ENCODE measurements around the gene TRIM4. TPM values are rescaled to one million over a fixed set of nuclear protein-coding genes. Genes with fewer than 3 reads are reported as not detected.

The TRIM4 gene
- total RNA-seq, 1 donor from 2014 or later, result 24.0 TPM

DNA sequence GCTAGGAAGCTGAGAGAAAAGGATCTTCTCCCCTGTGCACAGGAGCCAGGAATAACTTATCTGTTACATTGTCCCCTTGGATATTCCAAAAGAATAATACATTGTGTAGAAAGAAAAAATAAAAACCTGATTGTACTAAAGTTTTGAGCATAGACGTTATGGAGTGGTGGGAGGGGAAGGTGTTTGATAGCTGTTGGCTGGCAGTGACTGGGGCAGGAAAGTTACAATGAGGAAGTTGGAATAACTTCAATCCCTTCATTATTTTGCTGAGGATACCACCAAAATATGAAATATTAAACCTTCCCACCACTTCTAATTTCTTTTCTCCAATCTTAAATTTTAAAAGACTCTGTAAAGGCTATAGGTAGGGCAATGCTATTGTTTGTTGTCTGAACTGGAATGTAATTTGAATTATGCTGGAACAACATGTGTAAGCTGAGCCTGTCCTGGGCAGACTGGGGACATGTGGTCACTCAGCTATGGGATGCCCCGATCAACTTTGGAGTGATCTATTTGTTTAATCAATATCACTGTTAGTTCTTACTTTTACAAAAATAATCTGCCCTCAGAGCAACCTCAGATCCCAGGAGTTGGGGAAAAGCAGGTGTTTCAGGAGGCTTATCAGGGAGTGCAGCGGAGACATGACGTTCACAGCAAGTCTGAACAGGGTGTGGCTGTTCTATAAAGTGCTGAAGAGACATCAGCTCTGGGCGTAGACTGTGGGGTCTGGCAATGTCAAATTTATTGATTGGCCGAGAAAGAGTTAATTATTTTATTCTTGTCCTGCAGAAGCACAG lies 70.7 kb downstream of the TRIM4 start:
- Mint-ChIP-seq H3K36me3 (ENCODE audit: low read depth) (no peaks in the 10 kb centered on the region), H3K27ac (no peak overlapping the region), H3K4me1 (no peaks in the 10 kb centered on the region)

DNA sequence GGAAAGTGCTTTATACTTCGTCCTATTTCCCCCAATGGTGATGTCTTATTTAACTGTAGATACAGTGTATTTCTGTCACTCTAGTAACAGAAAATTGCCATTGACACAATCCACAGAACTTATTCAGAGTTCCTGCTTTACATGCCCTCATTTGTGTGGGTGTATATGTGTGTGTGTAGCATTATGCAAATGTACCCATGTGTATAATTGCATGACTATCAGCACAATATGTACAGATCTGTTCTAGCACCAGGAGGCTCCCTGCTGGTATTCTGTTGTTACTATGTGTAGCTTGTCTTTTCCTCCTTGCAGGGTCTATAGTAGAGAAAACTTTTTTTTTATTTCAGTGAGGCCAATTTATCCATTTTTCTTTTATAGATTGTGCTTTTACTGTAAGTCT lies 75.0 kb downstream of the TRIM4 start:
- H3K27me3 Mint-ChIP-seq, result peaks cover 11% of the 10 kb centered on the region

More for the DNA sequence above, 70.7 kb downstream of the TRIM4 start:
- intact Hi-C loops (cut with micrococcal nuclease), result no loop called here
- Mint-ChIP-seq H3K9me3 (no peaks in the 10 kb centered on the region), H3K4me3 (no peak overlapping the region), H3K27me3 (peaks cover 14% of the 10 kb centered on the region)
- DNase-seq, result no peak

DNA sequence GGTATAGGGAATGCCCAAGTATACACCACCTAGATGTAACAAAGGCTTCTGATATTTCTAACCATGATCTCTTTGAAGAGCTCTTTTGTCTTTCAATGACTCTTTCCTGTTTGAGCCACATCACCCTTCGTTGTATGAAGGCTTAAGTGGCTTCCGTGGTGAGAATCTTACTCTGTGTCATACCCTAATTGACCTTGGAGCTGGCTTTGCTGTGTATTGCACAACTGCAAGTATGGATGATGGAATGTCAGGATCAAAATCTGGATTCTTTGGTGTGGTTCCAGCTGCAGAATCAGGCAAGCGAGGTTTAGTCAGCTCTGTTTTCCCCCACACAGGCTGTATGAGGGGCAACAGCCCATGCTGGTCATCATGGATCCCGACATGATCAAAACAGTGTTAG lies 75.5 kb downstream of the TRIM4 start:
- H3K27ac Mint-ChIP-seq, result no peak overlapping the region
- no peak overlapping the region for H3K4me3 Mint-ChIP-seq
- intact Hi-C loops (cut with micrococcal nuclease), result no loop called here
- H3K36me3 Mint-ChIP-seq (ENCODE audit: low read depth), result no peaks in the 10 kb centered on the region
- peaks cover 11% of the 10 kb centered on the region for H3K27me3 Mint-ChIP-seq
- H3K9me3 Mint-ChIP-seq, result no peaks in the 10 kb centered on the region
- no peak for DNase-seq
- H3K4me1 Mint-ChIP-seq, result no peaks in the 10 kb centered on the region

More for the DNA sequence above, 75.0 kb downstream of the TRIM4 start:
- DNase-seq, result no peak
- Mint-ChIP-seq H3K4me3 (no peak overlapping the region), H3K9me3 (no peaks in the 10 kb centered on the region), H3K36me3 (ENCODE audit: low read depth) (no peaks in the 10 kb centered on the region), H3K27ac (no peak overlapping the region), H3K4me1 (no peaks in the 10 kb centered on the region)
- intact Hi-C loops (cut with micrococcal nuclease), result no loop called here

DNA sequence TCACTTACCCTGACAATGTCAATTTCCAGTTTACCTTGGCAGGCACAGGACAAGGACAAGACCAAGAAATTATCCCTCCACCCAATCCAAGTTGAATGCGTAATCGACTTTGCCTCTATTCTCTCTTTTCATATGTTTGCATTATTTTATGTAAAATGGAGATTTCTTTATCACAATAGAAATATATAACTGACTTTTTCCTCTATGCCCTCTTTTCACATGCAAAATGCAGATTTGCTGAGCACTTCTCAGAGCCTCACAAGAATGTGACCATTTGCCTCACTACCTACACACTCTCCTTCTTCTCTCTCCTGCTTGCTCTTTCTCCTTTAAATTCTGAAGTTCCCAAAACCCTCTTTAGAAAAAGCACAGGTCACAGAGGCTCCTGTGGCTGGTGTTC lies 76.4 kb downstream of the TRIM4 start:
- Mint-ChIP-seq H3K9me3 (no peaks in the 10 kb centered on the region), H3K27me3 (peaks cover 11% of the 10 kb centered on the region), H3K4me3 (no peak overlapping the region), H3K4me1 (peaks cover 4% of the 10 kb centered on the region), H3K36me3 (ENCODE audit: low read depth) (no peaks in the 10 kb centered on the region), H3K27ac (no peak overlapping the region)
- intact Hi-C loops (cut with micrococcal nuclease), result no loop called here
- no peak for DNase-seq

Other genes starting within 250 kb of the TRIM4 start
- gene CYP3A5, start 239.5 kb downstream of the TRIM4 start, total RNA-seq, result not detected in 2 replicates
- not detected in 2 replicates for gene CYP3A7, start 184.3 kb downstream of the TRIM4 start, total RNA-seq
- not detected in 2 replicates for gene CYP3A4, start 135.3 kb downstream of the TRIM4 start, total RNA-seq
- not detected in 2 replicates for gene CYP3A43, start 91.5 kb downstream of the TRIM4 start, total RNA-seq
- 0.19 and 0.33 TPM in 2 replicates for gene OR2AE1, start 42.5 kb downstream of the TRIM4 start, total RNA-seq
- 0.36 TPM in 1 of 2 replicates, not detected in the other for gene GJC3, start 10.1 kb upstream of the TRIM4 start, total RNA-seq
- gene AZGP1, start 56.5 kb upstream of the TRIM4 start, total RNA-seq, result not detected in 2 replicates
- gene ZKSCAN1, start 96.1 kb upstream of the TRIM4 start, total RNA-seq, result 54.8 and 56.3 TPM in 2 replicates
- gene ZSCAN21, start 130.2 kb upstream of the TRIM4 start, total RNA-seq, result 8.0 TPM in 2 replicates
- gene ZNF3, start 162.2 kb upstream of the TRIM4 start, total RNA-seq, result 21.5 and 23.3 TPM in 2 replicates
- gene COPS6, start 169.4 kb upstream of the TRIM4 start, total RNA-seq, result 109 and 114 TPM in 2 replicates
- gene MCM7, start 181.9 kb upstream of the TRIM4 start, total RNA-seq, result 464 and 469 TPM in 2 replicates
- 13.5 and 16.4 TPM in 2 replicates for gene AP4M1, start 182.1 kb upstream of the TRIM4 start, total RNA-seq
- gene TAF6, start 199.8 kb upstream of the TRIM4 start, total RNA-seq, result 68.4 and 71.5 TPM in 2 replicates
- 16.2 and 17.0 TPM in 2 replicates for gene CNPY4, start 200.1 kb upstream of the TRIM4 start, total RNA-seq
- gene MBLAC1, start 207.4 kb upstream of the TRIM4 start, total RNA-seq, result 3.0 and 3.5 TPM in 2 replicates
- gene LAMTOR4, start 229.4 kb upstream of the TRIM4 start, total RNA-seq, result 123 and 126 TPM in 2 replicates
- 31.7 and 39.2 TPM in 2 replicates for gene TRAPPC14, start 239.2 kb upstream of the TRIM4 start, total RNA-seq
- 2.1 TPM in 2 replicates for gene GAL3ST4, start 249.1 kb upstream of the TRIM4 start, total RNA-seq